HG03135 (cell line): Measurements from ENCODE around the gene PCNX3.

Source experiments
- ATAC-seq: cut with Tn5 transposase; IDR thresholded peaks from one replicate; pipeline ENCODE4 v1.9.1; 2021; ENCODE audit warnings: mild to moderate bottlenecking, moderate library complexity; ENCODE audit not compliant: unreplicated experiment

Gene PCNX3

GRCh38 chr11:65617990-65618751 is 2.6 kb downstream of the PCNX3 start:
- no peak for ATAC-seq

- ATAC-seq, result no peak
Observed at GRCh38 chr11:65618763-65619162, 3.2 kb downstream of the PCNX3 start.

- no peak for ATAC-seq
Observed at GRCh38 chr11:65619281-65619928, 3.8 kb downstream of the PCNX3 start.

- no peak for ATAC-seq
Observed at GRCh38 chr11:65620666-65621065, 5.1 kb downstream of the PCNX3 start.

GRCh38 chr11:65621460-65621859 is 5.9 kb downstream of the PCNX3 start:
- ATAC-seq, result no peak

- ATAC-seq, result no peak
Observed at GRCh38 chr11:65622011-65622410, 6.4 kb downstream of the PCNX3 start.

- no peak for ATAC-seq
Observed at GRCh38 chr11:65623177-65623576, 7.6 kb downstream of the PCNX3 start.

GRCh38 chr11:65623852-65624616 is 8.5 kb downstream of the PCNX3 start:
- no peak for ATAC-seq

- no peak for ATAC-seq
Observed at GRCh38 chr11:65624931-65625627, 9.5 kb downstream of the PCNX3 start.

- no peak for ATAC-seq
Observed at GRCh38 chr11:65625628-65626342, 10.2 kb downstream of the PCNX3 start.

GRCh38 chr11:65627202-65627601 is 11.6 kb downstream of the PCNX3 start:
- ATAC-seq, result no peak

GRCh38 chr11:65629579-65629978 is 14.0 kb downstream of the PCNX3 start:
- ATAC-seq, result no peak

GRCh38 chr11:65630215-65630614 is 14.6 kb downstream of the PCNX3 start:
- no peak for ATAC-seq

- ATAC-seq, result no peak
Observed at GRCh38 chr11:65633390-65634108, 18.0 kb downstream of the PCNX3 start.

GRCh38 chr11:65634109-65634436 is 18.5 kb downstream of the PCNX3 start:
- ATAC-seq, result no peak

- ATAC-seq, result no peak
Observed at GRCh38 chr11:65634440-65634839, 18.9 kb downstream of the PCNX3 start.

- no peak for ATAC-seq
Observed at GRCh38 chr11:65634905-65635731, 19.5 kb downstream of the PCNX3 start.

GRCh38 chr11:65636108-65637031 is 20.8 kb downstream of the PCNX3 start:
- no peak for ATAC-seq
